ENCODE results near the gene RUSC2. TPM values are rescaled to one million over a fixed set of nuclear protein-coding genes. Genes with fewer than 3 reads are reported as not detected.

Gene RUSC2
- total and polyA plus RNA-seq, 2 of the 4 experiments (the other 2 are of a cell fraction): 17.4 to 35.4 TPM

- no peak overlapping the region for H3K4me3 ChIP-seq (ENCODE audit: insufficient read depth, low read depth, low read length)
- dilution Hi-C loops (cut with HindIII; ENCODE audit: low sequenced_read_pairs, unreplicated experiment): no loop called here
- no peak overlapping the region for H3K4ac ChIP-seq (ENCODE audit: low read depth, low read length)
- H3K4me2 ChIP-seq (ENCODE audit: low read depth, low read length): no peak overlapping the region
- no peaks in the 10 kb centered on the region for H3K4me1 ChIP-seq (ENCODE audit: control insufficient read depth, insufficient read depth, low read length)
- H4K8ac ChIP-seq (ENCODE audit: low read depth in 2 of 2, low read length in 2 of 2): no peak overlapping the region
- H3K36me3 ChIP-seq (ENCODE audit: control insufficient read depth, insufficient read depth, low read length): no peaks in the 10 kb centered on the region
- H3K56ac ChIP-seq (ENCODE audit: extremely low read depth, insufficient read depth, low read length): no peak overlapping the region
- H3K9me3 ChIP-seq (ENCODE audit: control insufficient read depth, insufficient read depth, low read length): no peaks in the 10 kb centered on the region
- H2AK9ac ChIP-seq (replicated peaks; ENCODE audit: low read depth, low read length, poor library complexity): no peak overlapping the region
- H4K20me1 ChIP-seq (ENCODE audit: insufficient read depth, low read length): no peaks in the 10 kb centered on the region
- no peak overlapping the region for H2BK120ac ChIP-seq (ENCODE audit: low read depth, low read length)
- H4K91ac ChIP-seq (ENCODE audit: insufficient read depth, low read depth, low read length): no peak overlapping the region
- no peak overlapping the region for H3K9ac ChIP-seq (ENCODE audit: low read depth, low read length)
- H2BK5ac ChIP-seq (ENCODE audit: low read depth, low read length, poor library complexity, severe bottlenecking): no peak overlapping the region
- 43% methylated on average over 1 of the region's 1 CpG; no CpG with 5 or more reads in 1 of the 2 experiments for WGBS, 2 experiments (ENCODE audit: extremely low coverage in 2 of 2, insufficient read length in 1 of 2)
- H2AK5ac ChIP-seq (ENCODE audit: low read depth, low read length): no peak overlapping the region
- TF ChIP-seq FOS (IDR thresholded peaks at IDR 0.05; ENCODE audit: low read depth, low read length) (no peak), BHLHE40 (IDR thresholded peaks at IDR 0.05; ENCODE audit: low read depth, low read length) (no peak), ELK1 (IDR thresholded peaks at IDR 0.05; ENCODE audit: borderline replicate concordance, low read depth, low read length) (no peak), POLR2A (IDR thresholded peaks at IDR 0.05; ENCODE audit: low read depth, low read length) (no peak)
- CTCF ChIA-PET: no interaction called here
- no peak overlapping the region for H2AFZ ChIP-seq (replicated peaks; ENCODE audit: low read length, poor library complexity)
- no peak; the same call in 1 of the 2 replicates for ATAC-seq (ENCODE audit: low read depth)
- no TSS peak for BruUV-seq (replicated peaks)
- H3K27me3 ChIP-seq (ENCODE audit: control insufficient read depth, insufficient read depth, low read length): peaks cover 33% of the 10 kb centered on the region
- no peak for DNase-seq
- no peak overlapping the region for H4K5ac ChIP-seq (ENCODE audit: low read depth, low read length)
- POLR2A ChIA-PET (ENCODE audit: unreplicated experiment): no interaction called here
- no peak overlapping the region for H2BK20ac ChIP-seq (ENCODE audit: low read depth, low read length)
- no peaks in the 10 kb centered on the region for H3K9me1 ChIP-seq (ENCODE audit: insufficient read depth, low read length)
- intact Hi-C loops (cut with micrococcal nuclease): no loop called here
- no peak overlapping the region for H3K14ac ChIP-seq (replicated peaks; ENCODE audit: low read depth, low read length)
- H3K79me1 ChIP-seq (ENCODE audit: low read depth in 1 of 2, low read length in 2 of 2): no peaks in the 10 kb centered on the region
- H2BK15ac ChIP-seq (ENCODE audit: low read depth, low read length): no peak overlapping the region
- H3K18ac ChIP-seq (ENCODE audit: low read depth, low read length): no peak overlapping the region
- in situ Hi-C loops (cut with MboI; ENCODE audit: low sequenced_read_pairs): no loop called here
- H3K27ac ChIP-seq (ENCODE audit: insufficient read depth, low read length): no peak overlapping the region
- no peak overlapping the region for H3K23ac ChIP-seq (ENCODE audit: low read depth, low read length)
These were observed 41.4 kb upstream of the RUSC2 start for GRCh38 chr9:35448496-35448895.

Data from IMR-90 (cell line).